Fibroblast of skin of right quadriceps (primary cell): Measurements from ENCODE around the gene MUSTN1.

Experiments
- DNase-seq: peaks from one replicate; pipeline ENCODE4 v3.0.0-alpha.2; 2013

MUSTN1 gene

DNA sequence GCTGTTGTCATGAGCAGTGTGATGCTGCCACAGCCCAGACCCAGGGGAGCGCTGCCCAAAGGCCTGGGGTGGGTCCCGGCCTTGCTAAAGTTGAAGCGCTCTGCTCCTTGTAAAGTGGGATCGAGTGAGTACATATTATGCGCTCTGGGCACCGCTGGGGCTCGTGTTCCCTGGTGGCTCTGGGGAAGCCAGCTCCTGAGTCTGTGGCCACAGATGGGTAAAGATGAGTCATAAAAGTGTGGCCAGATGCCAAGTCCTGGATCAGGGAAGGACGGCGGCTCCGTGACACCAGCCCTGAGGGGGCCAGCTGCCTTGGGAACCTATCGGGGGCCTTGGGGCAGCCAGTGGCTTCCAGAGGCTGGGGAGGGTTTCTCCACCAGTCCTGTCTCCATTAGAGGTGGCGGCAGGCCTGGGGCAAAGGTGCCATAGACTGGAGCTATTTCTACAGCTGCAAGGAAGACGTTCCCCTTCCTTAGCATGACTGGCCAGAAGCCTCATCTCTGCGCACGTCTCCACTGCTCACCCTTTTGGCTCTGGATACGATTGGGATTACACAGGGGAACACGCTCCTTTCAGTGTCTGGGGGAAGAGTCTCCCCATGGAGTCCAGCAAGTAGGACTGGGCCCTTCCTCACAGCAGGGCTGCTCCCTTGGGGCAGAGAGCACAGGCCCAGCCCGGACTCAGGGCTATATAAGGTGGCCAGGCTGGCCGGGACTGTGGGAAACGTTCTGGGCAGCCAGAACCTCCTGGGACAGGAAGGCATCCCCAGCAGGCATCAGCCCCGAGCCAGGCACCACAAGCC, 3.1 kb downstream of the MUSTN1 start:
- peak; percentile 76 for DNase-seq

DNA sequence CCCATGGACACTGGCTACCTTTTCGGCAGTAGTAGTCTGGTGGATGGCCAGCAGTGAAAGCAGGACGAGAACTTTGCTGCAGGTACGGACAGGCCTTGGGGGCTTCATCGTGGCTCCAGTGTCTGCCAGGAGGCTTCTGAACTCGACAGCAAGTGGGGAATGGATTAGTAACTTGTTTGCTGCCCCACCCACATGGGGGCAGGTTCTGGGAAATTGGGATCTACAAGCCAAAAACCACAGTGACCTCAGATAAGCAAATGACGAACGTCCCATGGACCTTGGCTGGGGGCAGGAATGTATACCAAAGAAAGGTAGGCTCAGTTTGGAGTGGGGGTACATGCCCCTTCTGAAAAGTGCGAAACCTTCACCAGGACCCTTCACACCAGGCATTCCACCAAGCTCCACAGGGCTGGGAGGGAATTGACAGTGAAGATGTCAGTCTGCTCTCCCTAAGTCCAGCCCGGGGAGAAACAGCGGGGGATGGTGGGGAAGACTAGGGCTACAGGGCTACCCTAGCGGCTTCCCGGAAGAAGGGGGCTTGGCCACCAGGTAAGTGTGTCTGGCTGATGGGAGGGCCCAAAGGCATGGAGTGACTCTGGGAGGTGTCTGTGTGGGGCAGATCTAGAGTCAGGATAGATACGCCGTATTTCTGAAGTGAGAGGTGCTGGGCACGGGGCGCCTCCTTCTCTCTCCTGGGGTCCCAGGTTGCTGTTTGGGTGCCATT, 4.1 kb downstream of the MUSTN1 start, which contains the start of gene ITIH4:
TSS of gene ITIH4 (minus strand) at position 138 of the 724 bp plus-strand sequence. CDS start at position 108, 30 bp downstream.
- no peak for DNase-seq

DNA sequence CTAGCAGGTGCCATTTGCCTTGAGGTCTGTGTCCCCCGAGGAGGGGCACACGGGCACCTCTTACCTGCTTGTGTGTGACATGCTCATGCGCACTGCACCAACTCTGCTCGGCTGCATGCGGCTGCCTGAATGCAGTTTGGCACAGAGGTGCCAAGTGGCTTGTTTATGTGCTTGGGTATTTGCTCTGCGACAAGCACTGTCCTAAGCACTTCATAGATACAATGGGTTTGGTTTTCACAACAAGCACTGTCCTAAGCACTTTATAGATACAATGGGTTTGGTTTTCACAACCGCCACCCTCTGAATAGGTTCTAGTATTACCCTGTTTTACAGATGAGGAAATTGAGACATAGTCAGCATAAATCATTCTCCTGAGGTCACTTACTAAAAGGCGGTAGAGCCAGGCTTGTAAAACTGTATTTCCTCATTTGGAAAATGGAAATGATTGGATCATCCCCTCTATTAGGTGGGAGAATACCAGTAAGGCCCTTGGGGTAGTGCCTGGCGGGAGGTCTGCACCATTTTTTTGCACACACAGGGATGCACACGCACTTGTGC, 4.8 kb downstream of the MUSTN1 start:
- DNase-seq, result no peak

DNA sequence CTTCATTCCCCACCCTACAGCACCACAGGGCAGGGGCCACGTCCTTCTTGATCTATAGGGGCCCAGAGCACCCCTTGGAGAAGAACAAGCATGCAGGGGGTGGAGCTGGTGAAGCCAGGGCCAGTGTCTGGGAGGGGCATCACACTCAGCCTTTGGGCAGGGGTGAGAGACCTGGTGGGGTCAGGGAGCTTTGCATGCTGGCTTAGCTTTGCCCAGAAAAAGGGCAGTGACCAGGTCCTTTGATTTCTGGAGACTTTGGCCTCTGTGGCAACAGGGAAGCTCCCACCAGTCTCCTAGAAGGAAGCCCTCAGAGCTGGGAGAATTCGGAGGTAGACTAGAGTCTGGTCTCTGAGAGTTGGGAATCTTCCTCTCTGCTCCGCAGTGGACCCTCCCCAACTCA, 5.3 kb downstream of the MUSTN1 start:
- DNase-seq, result no peak

DNA sequence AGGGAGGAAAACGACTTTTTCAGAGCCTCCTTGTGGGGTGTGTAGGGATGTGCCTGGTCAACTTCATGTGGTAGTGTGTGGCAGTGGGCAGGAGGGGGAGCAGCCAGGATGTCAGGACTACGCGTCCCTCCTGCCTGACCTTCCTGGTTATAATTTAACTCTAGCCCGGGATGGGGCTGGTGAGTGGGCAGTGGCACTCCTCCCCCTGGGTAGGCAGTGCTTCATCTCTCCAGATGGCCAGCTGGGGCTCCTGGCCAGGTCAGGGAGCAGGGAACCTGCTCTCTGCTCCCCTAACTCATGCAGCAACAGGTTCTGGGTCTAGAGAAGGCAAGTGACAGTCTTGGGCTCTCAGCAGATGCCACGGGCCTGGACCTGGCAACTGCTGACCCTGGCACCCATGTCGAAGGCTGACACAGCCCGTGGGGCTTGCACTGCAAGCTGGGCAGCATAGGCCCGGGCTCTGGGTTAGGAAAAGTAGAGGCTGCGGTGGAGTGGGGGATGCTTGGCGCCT, 6.9 kb downstream of the MUSTN1 start:
- DNase-seq, result no peak

DNA sequence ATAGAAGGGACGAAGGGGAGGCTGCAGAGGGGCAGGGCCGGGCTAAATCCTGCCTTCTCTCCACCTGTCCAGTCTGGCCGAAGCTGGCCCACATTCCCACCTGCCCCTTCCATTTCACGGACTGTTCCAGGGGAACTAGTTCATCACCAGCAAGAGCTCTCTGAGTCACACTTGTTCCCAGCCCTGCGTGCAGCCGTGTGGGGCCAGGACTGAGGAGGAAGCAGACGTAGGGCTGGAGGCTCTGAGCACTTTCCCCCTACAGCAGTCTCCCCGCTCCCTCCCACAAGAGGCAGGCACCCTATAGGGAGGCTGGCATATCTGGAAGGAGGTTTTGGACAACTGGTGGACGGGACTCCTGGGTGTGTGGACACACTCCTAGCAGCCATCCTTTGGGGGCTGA, 7.4 kb downstream of the MUSTN1 start:
- peak; percentile 13 for DNase-seq

DNA sequence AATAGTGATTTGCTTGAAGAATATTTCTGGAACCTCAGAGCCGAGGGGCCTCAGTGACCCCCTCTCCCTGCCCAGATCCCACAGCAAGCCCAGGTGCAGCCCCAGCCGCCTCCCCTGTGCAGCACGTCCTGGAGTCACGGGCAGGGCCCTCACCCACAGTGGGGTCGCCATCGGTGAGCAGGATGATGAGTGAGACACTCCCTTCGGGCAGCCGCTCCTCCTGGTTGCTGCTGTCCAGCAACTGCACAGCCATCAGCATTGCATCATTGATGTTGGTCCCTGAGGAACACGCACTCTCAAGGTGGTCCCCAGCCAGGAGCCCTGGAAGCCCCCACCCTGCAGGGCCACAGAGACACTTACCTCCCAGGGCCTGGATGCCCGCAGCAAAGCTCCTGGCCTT, 10.8 kb downstream of the MUSTN1 start:
- no peak for DNase-seq

DNA sequence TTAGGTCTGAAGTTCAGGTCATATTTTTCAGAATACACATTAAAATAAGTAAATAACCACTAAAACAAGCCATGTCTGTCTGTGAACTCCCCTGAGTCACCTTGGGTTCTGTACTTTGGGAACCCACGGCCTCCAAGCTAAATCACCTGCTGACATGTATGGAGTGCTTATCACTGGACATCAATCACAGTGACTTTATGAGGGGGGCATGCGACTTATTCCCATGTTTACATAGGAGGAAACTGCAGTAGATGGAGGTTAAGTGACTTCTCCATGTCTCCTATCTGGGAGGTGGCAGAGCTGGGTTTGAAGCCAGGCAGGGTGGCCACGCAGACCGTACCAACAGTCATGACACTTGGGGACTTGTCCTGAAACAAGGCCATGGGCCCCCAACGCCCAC, 12.5 kb downstream of the MUSTN1 start:
- DNase-seq, result no peak

DNA sequence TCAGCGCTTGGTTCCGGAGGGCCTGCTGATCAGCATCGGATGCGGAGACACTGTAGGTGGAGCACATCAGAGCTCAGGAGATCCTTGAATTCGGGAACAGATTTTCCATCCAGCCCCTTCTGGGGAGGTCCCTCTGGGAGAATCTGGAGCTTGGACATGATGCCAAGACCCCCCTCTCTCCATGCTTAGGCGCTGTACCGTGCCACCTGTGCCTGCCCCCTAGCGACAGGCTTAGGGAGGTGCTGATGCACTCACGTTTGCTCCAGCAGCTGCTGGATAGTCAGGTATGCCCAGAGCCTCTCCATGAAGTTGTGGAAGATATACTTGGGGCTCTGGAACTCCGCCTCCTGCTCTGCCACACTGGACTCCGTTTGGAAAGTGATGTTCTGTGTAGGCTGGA, 14.1 kb downstream of the MUSTN1 start:
- DNase-seq, result no peak

DNA sequence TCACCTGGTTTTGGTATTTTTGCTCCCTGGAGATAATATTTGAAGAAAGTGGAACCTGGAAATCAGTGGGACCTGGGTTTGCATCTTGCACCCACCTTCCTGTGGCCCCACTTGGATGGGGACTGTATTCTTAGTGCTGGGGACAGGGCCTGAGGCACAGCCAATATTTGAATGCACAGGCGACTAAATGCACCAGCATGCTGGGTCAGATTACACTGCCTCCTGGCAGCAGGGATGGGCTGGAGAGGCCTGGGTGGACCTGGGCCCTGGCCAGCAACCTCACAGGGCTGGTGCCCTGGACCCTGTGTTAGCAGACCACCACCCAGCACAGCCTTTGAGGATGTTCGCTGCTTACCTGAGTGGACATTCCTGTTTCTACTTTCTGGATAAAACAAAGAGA, 14.9 kb downstream of the MUSTN1 start:
- no peak for DNase-seq

DNA sequence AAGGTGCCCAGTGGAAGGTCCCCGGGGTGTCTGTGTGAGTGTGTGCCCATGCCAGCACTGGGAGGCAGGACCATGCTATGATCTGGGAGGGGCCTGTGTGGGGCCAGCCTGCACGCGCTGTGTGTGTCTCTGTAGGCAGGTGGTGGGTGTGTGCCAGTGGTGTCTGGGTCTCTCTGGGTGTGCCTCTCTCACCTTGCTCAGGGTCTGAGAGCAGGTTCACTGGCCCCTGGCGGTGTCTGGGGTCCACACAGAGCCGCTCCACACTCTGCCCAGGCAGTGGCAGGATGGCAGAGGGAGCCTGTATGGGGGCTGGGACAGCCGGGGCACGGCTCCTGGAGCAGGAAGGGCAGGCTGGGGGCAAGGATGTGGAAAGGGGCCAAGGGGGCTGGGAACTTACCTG, 17.0 kb downstream of the MUSTN1 start:
- no peak for DNase-seq

DNA sequence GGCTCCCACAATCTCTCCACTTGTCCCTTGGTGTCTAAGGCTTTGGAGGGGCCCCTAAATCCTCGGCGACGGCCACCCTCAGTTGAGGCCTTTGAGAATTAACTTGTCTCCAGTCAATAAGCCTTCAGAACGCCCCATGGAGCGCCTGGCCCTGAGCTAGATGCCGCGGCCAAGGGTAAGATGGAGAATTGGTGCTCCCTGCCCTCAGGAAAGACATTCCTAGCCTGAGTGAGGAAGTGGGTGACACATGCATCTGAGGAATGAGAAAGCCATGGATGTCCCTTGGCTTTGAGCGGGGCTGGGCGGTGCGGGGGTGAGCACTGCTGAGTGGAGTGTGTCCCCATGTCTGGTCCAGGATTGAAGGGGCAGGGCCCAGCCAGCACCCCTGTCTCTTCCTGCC, 17.6 kb downstream of the MUSTN1 start:
- DNase-seq, result no peak

DNA sequence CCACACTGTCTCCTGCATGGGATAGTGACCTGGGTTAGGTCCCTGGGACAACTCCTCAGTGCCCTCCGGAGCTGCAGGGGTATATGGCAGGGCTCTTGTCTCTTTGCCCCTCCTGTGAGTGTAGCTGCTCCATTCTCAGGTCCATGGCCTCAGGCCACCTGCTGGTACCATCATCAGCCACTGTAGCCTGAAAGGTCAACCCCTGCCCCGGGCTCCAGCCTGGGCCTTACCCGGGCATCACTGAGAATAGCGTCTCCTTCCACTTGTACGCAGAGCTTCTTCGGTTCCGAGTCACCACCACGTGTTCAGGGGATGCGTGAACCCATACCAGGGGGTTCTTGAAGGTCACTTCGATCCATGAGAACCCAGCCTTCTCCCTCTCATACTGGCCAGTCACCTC, 18.2 kb downstream of the MUSTN1 start:
- no peak for DNase-seq

DNA sequence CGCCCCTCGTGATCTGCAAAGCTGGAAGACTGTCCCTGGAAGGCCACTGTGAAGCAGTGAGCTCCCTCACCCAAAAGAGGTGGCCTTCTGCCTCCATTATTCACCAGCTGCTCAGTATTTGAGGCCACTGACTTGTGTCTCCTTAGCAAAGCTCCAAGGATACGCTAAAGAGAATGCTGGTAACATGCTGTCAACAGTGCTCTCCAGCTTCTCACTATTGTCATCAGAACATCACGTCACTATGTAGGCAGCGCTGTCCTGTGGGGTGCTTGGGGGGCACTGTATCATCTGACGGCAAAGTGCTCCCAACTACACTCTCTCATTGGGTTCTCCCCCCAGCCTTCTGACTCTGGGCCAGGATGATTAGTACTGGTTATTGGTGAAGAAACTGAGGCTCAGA, 18.6 kb downstream of the MUSTN1 start:
- DNase-seq, result no peak

DNA sequence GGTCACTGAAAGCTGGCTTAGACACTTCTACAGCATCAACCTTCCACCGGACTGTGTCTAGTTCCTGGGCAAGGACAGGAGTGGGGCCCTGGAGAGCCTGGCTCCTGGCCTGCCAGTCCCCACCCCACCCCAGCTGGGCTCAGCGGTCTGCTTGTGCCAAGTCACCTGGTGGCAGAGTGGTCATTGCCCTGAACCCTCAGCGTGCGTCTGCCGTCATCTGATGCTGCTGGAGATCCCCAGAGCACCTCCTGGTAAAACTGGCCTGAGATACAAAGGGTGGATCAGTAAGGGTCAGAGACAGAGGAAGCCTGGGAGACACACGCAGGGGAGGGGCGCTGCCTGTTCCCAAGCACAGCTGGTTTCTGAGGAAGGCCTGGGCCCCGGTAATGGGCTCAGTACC, 21.0 kb downstream of the MUSTN1 start:
- no peak for DNase-seq

DNA sequence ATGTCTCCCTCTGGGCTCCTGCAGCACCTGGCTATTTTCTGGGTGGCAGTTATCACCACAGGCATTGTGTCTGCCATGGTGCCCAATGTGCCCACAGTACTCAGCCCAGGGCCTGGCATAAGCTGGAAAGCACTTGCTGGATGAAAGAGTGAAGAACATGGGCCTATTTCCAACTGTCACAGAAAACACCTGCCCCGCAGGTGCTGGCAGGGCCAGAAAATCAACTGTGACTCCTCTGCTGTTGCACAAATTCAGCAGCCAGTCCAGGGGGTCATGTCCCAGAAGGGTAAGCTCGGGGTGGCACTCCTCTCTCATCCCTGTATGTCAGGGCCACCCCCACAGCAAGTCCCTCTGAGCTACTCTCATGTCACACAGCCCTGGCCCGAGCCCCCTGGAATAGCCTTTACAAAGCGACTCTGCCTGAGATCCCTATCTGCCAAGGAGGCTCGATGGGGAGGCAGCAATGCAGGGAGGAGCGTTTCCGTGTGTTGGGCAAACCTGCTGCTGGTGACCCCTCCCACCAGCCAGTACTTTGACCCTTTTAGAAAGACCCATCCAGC, 23.3 kb downstream of the MUSTN1 start:
- DNase-seq, result no peak

DNA sequence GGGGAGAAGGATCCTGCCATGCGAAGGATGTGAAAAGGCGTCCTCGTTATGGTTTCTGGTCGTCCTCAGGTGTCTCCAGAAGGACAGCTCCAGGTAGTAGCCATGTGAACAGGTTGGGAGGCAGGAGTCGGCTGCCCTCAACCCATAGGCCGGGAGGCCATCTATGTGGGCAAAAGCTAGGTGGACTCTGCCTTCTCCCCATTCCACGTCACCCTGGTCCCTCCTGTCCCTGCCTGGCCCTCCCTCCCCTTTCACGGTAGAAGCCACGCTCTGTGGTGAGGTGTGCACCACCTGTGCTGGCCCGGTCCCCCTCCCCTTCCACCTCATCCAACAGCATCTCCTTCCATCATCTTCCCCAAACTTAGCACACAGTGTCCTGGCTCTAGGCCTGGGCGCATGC, 23.9 kb downstream of the MUSTN1 start:
- no peak for DNase-seq

DNA sequence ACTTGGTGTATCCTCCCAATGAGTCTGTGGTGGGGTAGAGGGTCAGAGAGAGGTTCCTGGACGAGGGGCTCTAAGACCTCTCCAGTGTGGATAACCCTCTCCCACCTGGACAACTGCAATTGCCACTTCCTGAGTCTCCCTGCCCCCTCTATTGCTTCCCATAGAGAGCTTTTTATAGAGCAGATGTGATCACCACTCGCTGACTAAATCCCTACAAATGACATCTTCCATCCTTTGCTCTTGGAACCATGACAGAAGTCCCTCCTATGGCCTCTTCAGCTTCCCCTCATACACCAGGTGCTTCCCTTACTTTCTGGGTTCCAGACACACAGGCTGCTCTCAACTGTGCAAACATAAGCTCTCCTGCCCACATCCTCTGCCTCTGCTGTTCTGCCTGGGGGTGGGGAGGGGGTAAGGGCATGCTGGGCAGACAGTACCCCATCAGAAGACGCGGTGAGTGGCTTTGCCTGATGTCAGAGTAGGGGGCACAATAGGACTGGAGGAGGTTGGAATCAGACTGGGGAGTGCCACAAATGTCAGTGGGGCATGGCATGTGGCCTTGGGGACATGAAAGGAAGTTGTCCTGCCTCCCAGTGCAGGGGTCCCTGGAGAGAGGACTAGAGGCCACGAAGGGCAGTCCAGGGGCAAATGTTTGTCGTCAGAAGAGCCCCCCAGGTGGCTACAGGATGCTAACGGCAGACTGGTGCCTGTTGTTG, 25.0 kb downstream of the MUSTN1 start:
- DNase-seq, result no peak

DNA sequence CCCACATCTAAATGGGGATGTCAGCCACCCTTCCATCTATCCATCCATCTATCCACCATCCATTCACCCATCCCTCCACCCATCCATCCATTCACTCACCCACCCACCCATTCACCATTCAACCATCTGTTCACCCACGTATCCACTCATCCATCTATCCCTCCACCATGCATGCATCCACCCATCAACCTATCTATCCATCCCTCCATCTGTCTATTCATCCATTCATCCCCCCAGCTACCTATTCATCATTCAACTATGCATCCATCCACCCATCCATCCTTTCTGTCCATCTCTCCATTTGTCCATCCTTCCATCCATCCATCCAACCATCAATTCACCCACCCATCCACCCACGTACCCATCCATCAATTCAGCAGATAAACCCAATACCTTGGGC, 25.7 kb downstream of the MUSTN1 start:
- DNase-seq, result no peak

DNA sequence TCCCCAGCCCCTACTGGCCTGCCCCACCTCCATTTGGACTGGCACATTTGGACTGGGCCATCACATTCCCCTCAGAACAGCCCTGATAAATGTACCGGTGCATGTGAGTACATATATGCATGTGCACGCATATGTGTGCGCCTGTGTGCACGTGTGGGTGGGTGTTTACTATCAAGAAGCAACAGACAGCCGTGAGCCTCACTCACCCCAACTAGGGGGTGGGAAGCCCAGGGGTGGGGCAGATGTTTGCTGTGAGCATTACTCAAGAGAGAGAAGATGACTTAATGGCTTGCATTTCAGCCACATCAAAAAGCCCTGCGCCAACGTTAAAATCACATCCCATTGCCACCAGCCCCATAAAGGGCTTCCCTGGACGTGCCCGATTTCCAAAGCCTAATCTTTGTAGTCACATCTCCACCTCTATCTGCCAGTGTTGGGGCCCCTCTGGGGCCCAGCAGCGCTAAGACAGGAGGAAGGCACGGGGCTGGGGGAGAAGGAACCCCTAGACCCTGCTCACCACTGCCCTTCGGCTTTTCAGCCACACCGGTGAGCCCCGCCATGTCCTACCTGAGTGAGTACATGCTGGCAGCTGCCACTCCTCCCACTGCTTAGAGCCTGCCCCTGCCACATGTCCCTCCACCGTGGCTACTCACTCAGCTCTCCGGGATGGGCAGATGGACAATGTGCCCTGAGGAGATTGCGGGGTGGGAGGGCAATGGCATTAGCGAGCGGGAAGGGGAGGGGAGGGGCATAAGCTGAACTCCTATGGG, 29.4 kb downstream of the MUSTN1 start:
- DNase-seq, result no peak

DNA sequence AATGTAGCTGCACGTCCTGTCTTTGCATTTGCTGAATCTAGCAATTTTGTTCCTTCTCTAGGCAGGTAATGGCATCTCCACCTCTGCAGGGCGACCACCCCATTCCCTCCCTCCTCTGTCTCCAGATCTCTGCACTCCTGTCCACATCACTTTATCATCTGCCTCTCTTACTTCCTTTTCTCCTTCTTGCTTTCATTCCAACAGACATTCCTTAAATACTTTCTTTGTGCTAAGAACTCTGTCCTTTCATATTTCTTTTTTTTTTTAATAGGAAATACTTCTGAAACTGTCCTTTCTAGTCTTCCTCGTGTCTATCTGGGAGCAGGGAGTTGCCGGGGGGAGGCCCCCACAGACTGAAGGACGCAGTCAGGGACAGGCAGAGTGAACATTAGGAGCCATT, 33.0 kb downstream of the MUSTN1 start:
- DNase-seq, result no peak

DNA sequence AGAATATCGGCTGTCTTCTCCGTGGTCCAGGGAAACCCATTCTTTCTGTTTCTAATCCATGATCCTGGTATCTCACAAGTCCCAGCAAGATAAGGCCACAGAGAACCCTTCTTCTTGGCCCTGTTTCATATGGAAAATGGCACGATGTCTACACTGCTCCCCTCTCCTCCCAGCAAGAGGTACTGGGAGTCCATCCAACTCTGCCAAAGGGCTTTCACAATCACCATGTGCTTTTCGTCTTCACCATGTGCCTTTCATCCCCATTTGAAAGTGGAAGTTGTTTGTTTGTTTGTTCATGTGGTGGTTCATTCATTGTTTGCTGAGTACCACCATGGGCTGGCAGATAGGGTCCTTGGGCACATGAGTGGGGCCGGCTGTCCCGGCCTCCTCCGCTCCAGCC, 34.7 kb downstream of the MUSTN1 start:
- no peak for DNase-seq
